Endothelial cell of umbilical vein (primary cell): ENCODE results near the gene ZNF8.

Experiments used
- CTCF ChIP-seq, 2 donors: IDR thresholded peaks; 1 replicate in 1 of 2; 2 replicates in 1 of 2; pipeline ENCODE4 v1.5.1; 2011; ENCODE audit warnings: low read length in 2 of 2, mild to moderate bottlenecking in 2 of 2, moderate library complexity in 2 of 2, control low read depth in 1 of 2, inconsistent platforms in 1 of 2, low read depth in 1 of 2; ENCODE audit not compliant: insufficient read depth in 1 of 2; ENCODE audit errors: extremely low read depth in 1 of 2
- EZH2 ChIP-seq: IDR thresholded peaks from 2 replicates; pipeline ENCODE4 v1.6.1; 2012; ENCODE audit warnings: borderline replicate concordance, low read depth, mild to moderate bottlenecking, moderate library complexity, low read length, inconsistent platforms; ENCODE audit not compliant: severe bottlenecking
- FOS ChIP-seq: IDR thresholded peaks from 2 replicates; pipeline ENCODE4 v1.6.1; 2011; ENCODE audit warnings: mild to moderate bottlenecking, low read length, moderate library complexity, borderline replicate concordance; ENCODE audit not compliant: insufficient read depth
- JUN ChIP-seq: IDR thresholded peaks from 2 replicates; pipeline ENCODE4 v1.6.1; 2011; ENCODE audit warnings: borderline replicate concordance, low read depth; ENCODE audit not compliant: insufficient read length, insufficient read depth
- MAX ChIP-seq: IDR thresholded peaks from 2 replicates; pipeline ENCODE4 v1.6.1; 2011; ENCODE audit not compliant: insufficient read depth, insufficient read length
- MYC ChIP-seq: IDR thresholded peaks from one replicate; pipeline ENCODE4 v1.6.1; 2011; ENCODE audit warnings: mild to moderate bottlenecking, low read depth, low read length
- POLR2A ChIP-seq: IDR thresholded peaks from 2 replicates; pipeline ENCODE4 v1.6.1; 2012; ENCODE audit warnings: low read depth, mild to moderate bottlenecking, control low read depth, low read length
- POLR2AphosphoS5 ChIP-seq: IDR thresholded peaks from 2 replicates; pipeline ENCODE4 v1.6.1; 2012; ENCODE audit warnings: low read depth, mild to moderate bottlenecking, control low read depth, low read length, moderate library complexity; ENCODE audit not compliant: insufficient read depth

DNA sequence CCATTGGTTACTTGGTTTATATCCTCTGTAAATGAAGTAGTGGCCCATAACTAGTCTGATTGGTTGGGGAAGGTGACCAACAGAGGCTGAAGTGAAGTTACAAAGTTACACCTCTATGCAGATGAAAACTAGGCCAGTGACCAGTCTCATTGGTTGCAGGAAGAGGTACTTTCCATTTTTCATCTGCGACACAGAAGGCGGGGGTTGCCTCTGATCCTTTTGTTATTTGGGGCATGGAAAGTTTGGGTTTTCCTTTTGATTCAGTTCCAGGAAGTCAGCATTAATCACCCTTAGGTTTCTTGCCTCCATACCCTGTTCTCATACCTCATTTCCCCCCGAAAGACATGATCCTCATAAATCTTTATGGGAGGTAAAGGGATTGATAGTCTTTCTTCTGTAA, 29.9 kb upstream of the ZNF8 start:
- TF ChIP-seq POLR2A (no peak), FOS (no peak), CTCF (IDR thresholded peaks at IDR 0.05; ENCODE audit: extremely low read depth in 1 of 2, insufficient read depth in 1 of 2, low read depth in 1 of 2, low read length in 2 of 2) (no peak), EZH2 (no peak), POLR2AphosphoS5 (no peak), MAX (no peak), MYC (no peak), JUN (no peak)
